HTERT RPE-1 (cell line): ENCODE data around the gene CADM2.
"Not testable (repeated sequence)": the region's sequence is repeated elsewhere in the genome, so short reads cannot be mapped to it uniquely, and the experiment has no call there.

Experiments used
- in situ Hi-C: fragments of 300-500 bp; cut with MboI; formaldehyde crosslinking; loops from 4 replicates; pipeline ENCODE4 v1.14.3; 2020; ENCODE audit warnings: low sequenced_read_pairs

The CADM2 gene

GRCh38 chr3:85455561-85456200 lies 496.9 kb downstream of the CADM2 start:
- in situ Hi-C loops: no loop called here

- in situ Hi-C loops: no loop called here
Observed at GRCh38 chr3:85474241-85474640, 515.5 kb downstream of the CADM2 start.

GRCh38 chr3:85475346-85475745 lies 516.6 kb downstream of the CADM2 start:
- in situ Hi-C loops: no loop called here

- in situ Hi-C loops: no loop called here
Observed at GRCh38 chr3:85476891-85477495, 518.2 kb downstream of the CADM2 start.

GRCh38 chr3:85481411-85482212 lies 522.8 kb downstream of the CADM2 start:
- in situ Hi-C loops: no loop called here

- in situ Hi-C loops: no loop called here
Observed at GRCh38 chr3:85482213-85482490, 523.4 kb downstream of the CADM2 start.

- in situ Hi-C loops: no loop called here
Observed at GRCh38 chr3:85483986-85484385, 525.2 kb downstream of the CADM2 start.

- in situ Hi-C loops: no loop called here
Observed at GRCh38 chr3:85487375-85487774, 528.6 kb downstream of the CADM2 start.

GRCh38 chr3:85495602-85496001 lies 536.8 kb downstream of the CADM2 start:
- in situ Hi-C loops: no loop called here

- in situ Hi-C loops: no loop called here
Observed at GRCh38 chr3:85498177-85498576, 539.4 kb downstream of the CADM2 start.

- in situ Hi-C loops: no loop called here
Observed at GRCh38 chr3:85502148-85502875, 543.5 kb downstream of the CADM2 start.

- in situ Hi-C loops: not testable (repeated sequence)
Observed at GRCh38 chr3:85504129-85504784, 545.5 kb downstream of the CADM2 start.

GRCh38 chr3:85504785-85505511 lies 546.2 kb downstream of the CADM2 start:
- in situ Hi-C loops: not testable (repeated sequence)

GRCh38 chr3:85507052-85507451 lies 548.3 kb downstream of the CADM2 start:
- in situ Hi-C loops: not testable (repeated sequence)

GRCh38 chr3:85508659-85509058 lies 549.9 kb downstream of the CADM2 start:
- in situ Hi-C loops: no loop called here

GRCh38 chr3:85516146-85516545 lies 557.4 kb downstream of the CADM2 start:
- in situ Hi-C loops: no loop called here

- in situ Hi-C loops: no loop called here
Observed at GRCh38 chr3:85524104-85524503, 565.3 kb downstream of the CADM2 start.

GRCh38 chr3:85525264-85525663 lies 566.5 kb downstream of the CADM2 start:
- in situ Hi-C loops: no loop called here

GRCh38 chr3:85533586-85533985 lies 574.8 kb downstream of the CADM2 start:
- in situ Hi-C loops: no loop called here

GRCh38 chr3:85535517-85535916 lies 576.7 kb downstream of the CADM2 start:
- in situ Hi-C loops: no loop called here
